Common myeloid progenitor, CD34-positive (primary cell): ENCODE results near the gene SASS6.

Experiments used
- CTCF ChIA-PET: fragments of 350-600 bp; sonication (Branson Sonifier 250); formaldehyde crosslinking; loops from one replicate; lab custom pipeline; 2021; ENCODE audit warnings: antibody characterized with exemption; lab: Charles Lee
- POLR2A ChIA-PET: fragments of 350-600 bp; sonication (Branson Sonifier 250); formaldehyde crosslinking; loops from one replicate; lab custom pipeline; 2021; ENCODE audit warnings: antibody characterized with exemption; lab: Charles Lee
- DNase-seq, 3 donors: peaks; one replicate each; pipeline versions ENCODE4 v3.0.0 to v3.0.0-alpha.2; 2013
- H3K27ac ChIP-seq, 2 experiments: 1 replicate in 1 of 2; 2 replicates in 1 of 2; pipeline ENCODE4 v1.7.0; 2013; ENCODE audit warnings: inconsistent platforms in 2 of 2, low read length in 2 of 2, mild to moderate bottlenecking in 2 of 2, low read depth in 1 of 2, moderate library complexity in 1 of 2; ENCODE audit not compliant: severe bottlenecking in 2 of 2, insufficient read depth in 1 of 2, poor library complexity in 1 of 2
- H3K27me3 ChIP-seq, 5 experiments: replicated peaks in 2 of 5; 1 replicate in 3 of 5; 2 replicates in 2 of 5; pipeline versions ENCODE4 v1.6.1 to v1.7.0; 2013; ENCODE audit warnings: low read length in 4 of 5, mild to moderate bottlenecking in 2 of 5, moderate library complexity in 2 of 5, inconsistent platforms in 1 of 5; ENCODE audit not compliant: insufficient read depth in 5 of 5, control insufficient read depth in 4 of 5
- H3K36me3 ChIP-seq, 4 experiments: 1 replicate in 2 of 4; 2 replicates in 2 of 4; pipeline versions ENCODE4 v1.6.1 to v1.7.0; 2013; ENCODE audit warnings: low read length in 3 of 4, control low read depth in 1 of 4, mild to moderate bottlenecking in 1 of 4; ENCODE audit not compliant: control insufficient read depth in 4 of 4, insufficient read depth in 4 of 4
- H3K4me1 ChIP-seq, 4 experiments: 1 replicate in 3 of 4; 2 replicates in 1 of 4; pipeline versions ENCODE4 v1.6.1 to v1.7.1; 2013; ENCODE audit warnings: low read length in 3 of 4, mild to moderate bottlenecking in 3 of 4, control low read depth in 1 of 4, inconsistent platforms in 1 of 4, moderate library complexity in 1 of 4; ENCODE audit not compliant: control insufficient read depth in 4 of 4, insufficient read depth in 4 of 4; ENCODE audit errors: control extremely low read depth in 1 of 4
- H3K4me3 ChIP-seq, 7 experiments: 1 replicate in 4 of 7; 2 replicates in 3 of 7; pipeline versions ENCODE4 v1.5.1 to v1.7.0; 2013; ENCODE audit warnings: mild to moderate bottlenecking in 7 of 7, low read length in 6 of 7, moderate library complexity in 6 of 7, inconsistent platforms in 2 of 7, low read depth in 2 of 7, control low read depth in 1 of 7; ENCODE audit not compliant: insufficient read depth in 4 of 7, control insufficient read depth in 1 of 7; ENCODE audit errors: extremely low read depth in 1 of 7
- H3K9me3 ChIP-seq, 5 experiments: 1 replicate in 4 of 5; 2 replicates in 1 of 5; pipeline versions ENCODE4 v1.6.1 to v1.7.1; 2013; ENCODE audit warnings: low read length in 4 of 5, mild to moderate bottlenecking in 2 of 5, inconsistent platforms in 1 of 5, low read depth in 1 of 5, moderate library complexity in 1 of 5; ENCODE audit not compliant: control insufficient read depth in 4 of 5, insufficient read depth in 2 of 5; ENCODE audit errors: control extremely low read depth in 1 of 5
- WGBS: methylation state at CpG from one replicate; pipeline ENCODE4 v1.1.5; 2013; ENCODE audit not compliant: insufficient coverage; 5-methylcytosine and 5-hydroxymethylcytosine counted together

The SASS6 gene

GRCh38 chr1:100115524-100115923 is 17.2 kb downstream of the SASS6 start:
- no peak for DNase-seq
- Histone ChIP-seq H3K4me3 (no peak overlapping the region), H3K27ac (no peak overlapping the region), H3K36me3 (peaks cover 4 to 20% (median 11%) of the 10 kb centered on the region in 4 experiments), H3K9me3 (no peaks in the 10 kb centered on the region), H3K4me1 (no peaks in the 10 kb centered on the region), H3K27me3 (no peaks in the 10 kb centered on the region)
- CTCF ChIA-PET: no interaction called here
- WGBS: 100% methylated on average over 1 of the region's 4 CpGs
- POLR2A ChIA-PET: no interaction called here

- Histone ChIP-seq H3K9me3 (no peaks in the 10 kb centered on the region), H3K27me3 (no peaks in the 10 kb centered on the region), H3K4me1 (no peaks in the 10 kb centered on the region), H3K36me3 (peaks cover 2 to 29% (median 9%) of the 10 kb centered on the region in 4 experiments), H3K27ac (no peak overlapping the region), H3K4me3 (no peak overlapping the region)
- ChIA-PET POLR2A (no interaction called here), CTCF (no interaction called here)
- DNase-seq: no peak
These were observed 23.1 kb downstream of the SASS6 start for GRCh38 chr1:100109554-100110066.

- ChIA-PET POLR2A (no interaction called here), CTCF (no interaction called here)
- Histone ChIP-seq H3K27ac (no peak overlapping the region), H3K4me1 (no peaks in the 10 kb centered on the region), H3K4me3 (no peak overlapping the region), H3K27me3 (no peaks in the 10 kb centered on the region), H3K36me3 (peaks cover 2 to 40% (median 12%) of the 10 kb centered on the region in 4 experiments), H3K9me3 (no peaks in the 10 kb centered on the region)
- no CpG with 5 or more reads among the region's 4 CpGs for WGBS
- DNase-seq: peak in 1 of 3 donors; percentile 7
These were observed 25.0 kb downstream of the SASS6 start for GRCh38 chr1:100107696-100108095.

GRCh38 chr1:100101564-100101963 is 31.2 kb downstream of the SASS6 start:
- Histone ChIP-seq H3K27me3 (no peaks in the 10 kb centered on the region), H3K9me3 (no peaks in the 10 kb centered on the region), H3K27ac (no peak overlapping the region), H3K4me1 (no peaks in the 10 kb centered on the region), H3K36me3 (peaks cover 2 to 45% (median 24%) of the 10 kb centered on the region in 4 experiments), H3K4me3 (no peak overlapping the region)
- no peak for DNase-seq
- no CpG with 5 or more reads among the region's 2 CpGs for WGBS
- ChIA-PET POLR2A (no interaction called here), CTCF (no interaction called here)

- no peak overlapping the region for H3K27ac ChIP-seq
- H3K27me3 ChIP-seq: no peaks in the 10 kb centered on the region
- CTCF ChIA-PET: no interaction called here
- POLR2A ChIA-PET: no interaction called here
- H3K4me3 ChIP-seq: no peak overlapping the region
- H3K9me3 ChIP-seq: peaks cover 0 to 2% (median 0%) of the 10 kb centered on the region in 5 experiments
- DNase-seq: peak in 1 of 3 donors; percentile 46
- WGBS: no CpG with 5 or more reads among the region's 1 CpG
- peaks cover 2 to 51% (median 20%) of the 10 kb centered on the region in 4 experiments for H3K36me3 ChIP-seq
- H3K4me1 ChIP-seq: no peaks in the 10 kb centered on the region
These were observed 32.5 kb downstream of the SASS6 start for GRCh38 chr1:100100202-100100601.

- no peak overlapping the region for H3K27ac ChIP-seq
- no peaks in the 10 kb centered on the region for H3K4me1 ChIP-seq
- no peaks in the 10 kb centered on the region for H3K27me3 ChIP-seq
- DNase-seq: no peak
- H3K9me3 ChIP-seq: no peaks in the 10 kb centered on the region
- CTCF ChIA-PET: no interaction called here
- POLR2A ChIA-PET: no interaction called here
- peaks cover 4 to 29% (median 18%) of the 10 kb centered on the region in 4 experiments for H3K36me3 ChIP-seq
- no peak overlapping the region for H3K4me3 ChIP-seq
- WGBS: no CpG with 5 or more reads among the region's 3 CpGs
These were observed 42.3 kb downstream of the SASS6 start for GRCh38 chr1:100090471-100090870.

- H3K9me3 ChIP-seq: no peaks in the 10 kb centered on the region
- POLR2A ChIA-PET: interaction anchor here (0.6 kb wide), 1 partner anchor 141 kb away, joined by 3 read pairs; no protein-coding TSS in a partner anchor
- WGBS: no CpG with 5 or more reads among the region's 1 CpG
These were observed 43.6 kb downstream of the SASS6 start for GRCh38 chr1:100089082-100089481.

More at GRCh38 chr1:100089082-100089481, 43.6 kb downstream of the SASS6 start:
- DNase-seq: no peak
- peaks cover 4 to 32% (median 16%) of the 10 kb centered on the region in 4 experiments for H3K36me3 ChIP-seq
- no peaks in the 10 kb centered on the region for H3K27me3 ChIP-seq
- CTCF ChIA-PET: no interaction called here
- H3K4me3 ChIP-seq: no peak overlapping the region
- no peaks in the 10 kb centered on the region for H3K4me1 ChIP-seq
- H3K27ac ChIP-seq: no peak overlapping the region
